RWPE1 (cell line): ENCODE measurements around the gene SLFN13.

Source experiments
- CTCF ChIA-PET: fragments of 350-600 bp; sonication (Branson Sonifier 250); formaldehyde crosslinking; extraction: SDS; loops from one replicate; lab custom pipeline; 2021; lab: Yijun Ruan, JAX
- POLR2A ChIA-PET: fragments of 400-600 bp; formaldehyde crosslinking; extraction: SDS; loops from one replicate; lab custom pipeline; 2020; ENCODE audit warnings: antibody characterized with exemption; ENCODE audit not compliant: low non-redundant PET; lab: Yijun Ruan, JAX
- DNase-seq: peaks from one replicate; pipeline ENCODE4 v3.0.0; 2012; ENCODE audit warnings: low spot score
- H3K27ac ChIP-seq: fragments of 450-650 bp; 2 replicates; pipeline ENCODE4 v1.5.1; 2017
- TF ChIP-seq, protein P1 (sequence below): fragments of 450-650 bp; conservative IDR thresholded peaks from 2 replicates; pipeline ENCODE4 v1.5.1; 2017; ENCODE audit warnings: low read depth, mild to moderate bottlenecking

The SLFN13 gene

DNA sequence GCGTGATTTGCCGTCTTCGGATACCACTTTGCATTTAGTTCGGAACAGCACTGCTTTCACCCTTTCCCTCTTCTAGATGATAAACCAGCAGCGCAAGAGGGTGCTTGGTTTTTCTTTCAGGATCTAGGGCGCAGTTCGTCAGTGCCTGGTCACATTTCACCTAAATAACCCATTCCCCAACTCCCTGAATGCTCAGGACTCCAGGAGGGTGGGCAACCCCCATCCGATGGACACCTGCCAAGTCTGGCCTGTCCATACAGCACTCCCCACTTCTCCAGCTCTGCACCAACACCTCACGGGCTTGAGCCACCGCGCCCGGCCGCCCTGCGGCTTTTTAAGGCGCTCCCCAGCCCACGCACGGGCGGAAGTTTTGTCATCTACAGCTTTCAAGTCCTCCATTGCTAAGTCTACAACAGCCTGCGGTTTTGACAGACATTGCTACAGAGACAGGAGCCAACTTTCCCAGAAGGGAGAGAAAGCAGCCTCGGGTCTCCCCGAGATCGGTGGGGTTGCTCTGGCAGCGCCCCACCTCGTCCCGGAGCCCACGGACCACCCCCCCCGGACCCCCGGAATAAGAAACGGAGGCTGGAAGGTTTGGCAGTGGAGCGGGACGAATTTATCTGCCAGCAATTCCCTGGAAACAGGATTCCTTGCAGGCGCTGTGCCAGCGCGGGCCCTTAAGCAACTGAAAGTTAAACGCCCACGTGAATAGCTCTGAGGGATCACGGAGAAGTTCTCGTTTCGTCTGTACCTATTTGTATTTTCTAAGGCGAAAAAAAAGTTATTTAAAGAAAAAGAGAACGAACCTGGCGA is 38.6 kb upstream of the SLFN13 start:
- TF ChIP-seq, protein P1, sequence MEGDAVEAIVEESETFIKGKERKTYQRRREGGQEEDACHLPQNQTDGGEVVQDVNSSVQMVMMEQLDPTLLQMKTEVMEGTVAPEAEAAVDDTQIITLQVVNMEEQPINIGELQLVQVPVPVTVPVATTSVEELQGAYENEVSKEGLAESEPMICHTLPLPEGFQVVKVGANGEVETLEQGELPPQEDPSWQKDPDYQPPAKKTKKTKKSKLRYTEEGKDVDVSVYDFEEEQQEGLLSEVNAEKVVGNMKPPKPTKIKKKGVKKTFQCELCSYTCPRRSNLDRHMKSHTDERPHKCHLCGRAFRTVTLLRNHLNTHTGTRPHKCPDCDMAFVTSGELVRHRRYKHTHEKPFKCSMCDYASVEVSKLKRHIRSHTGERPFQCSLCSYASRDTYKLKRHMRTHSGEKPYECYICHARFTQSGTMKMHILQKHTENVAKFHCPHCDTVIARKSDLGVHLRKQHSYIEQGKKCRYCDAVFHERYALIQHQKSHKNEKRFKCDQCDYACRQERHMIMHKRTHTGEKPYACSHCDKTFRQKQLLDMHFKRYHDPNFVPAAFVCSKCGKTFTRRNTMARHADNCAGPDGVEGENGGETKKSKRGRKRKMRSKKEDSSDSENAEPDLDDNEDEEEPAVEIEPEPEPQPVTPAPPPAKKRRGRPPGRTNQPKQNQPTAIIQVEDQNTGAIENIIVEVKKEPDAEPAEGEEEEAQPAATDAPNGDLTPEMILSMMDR: no peak
- peak overlapping the region; percentile 64 for H3K27ac ChIP-seq
- POLR2A ChIA-PET: interaction anchor here (0.6 kb wide), 1 partner anchor 67 kb away, joined by 4 read pairs; no protein-coding TSS in a partner anchor
- CTCF ChIA-PET: interaction anchor here (0.6 kb wide), 1 partner anchor 260 kb away, joined by 3 read pairs; no protein-coding TSS in a partner anchor
- DNase-seq: peak; percentile 64

DNA sequence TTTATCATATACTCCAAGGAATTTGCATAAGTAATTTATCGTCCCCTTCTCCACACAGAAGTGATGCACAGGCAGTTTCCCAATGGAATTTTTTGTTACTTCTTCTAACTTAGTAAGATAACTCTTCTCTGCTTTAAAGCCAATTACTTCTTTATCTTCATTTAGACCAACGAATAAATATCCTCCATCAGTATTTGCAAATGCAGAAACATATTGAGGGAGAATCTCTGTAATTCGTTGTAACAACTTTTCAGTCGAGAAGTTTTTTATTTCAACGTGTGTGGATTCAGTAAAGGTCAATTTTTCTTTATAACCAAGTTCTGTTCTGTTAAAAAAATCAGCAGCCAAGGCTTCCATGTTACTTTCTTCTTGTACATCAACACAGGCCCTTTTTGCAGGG is 30.7 kb upstream of the SLFN13 start:
- CTCF ChIA-PET: no interaction called here

DNA sequence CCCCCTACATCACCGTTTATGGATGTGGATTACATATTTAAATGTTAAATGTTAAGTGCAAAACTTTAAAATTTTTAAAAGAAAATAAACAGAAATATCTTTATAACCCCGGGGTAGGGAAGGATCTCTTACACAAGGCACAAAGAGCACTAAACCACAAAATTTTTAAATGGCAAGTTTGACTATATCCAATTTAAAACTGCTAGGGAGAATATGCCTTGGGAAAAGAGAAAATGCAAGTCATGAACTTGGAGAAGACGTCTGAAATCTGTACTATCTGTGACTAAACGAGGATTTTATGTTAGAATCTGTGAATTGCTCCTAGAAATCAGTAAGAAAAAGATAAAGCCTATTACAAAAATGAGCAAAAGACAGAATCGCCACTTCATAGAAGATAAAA is 28.7 kb upstream of the SLFN13 start:
- TF ChIP-seq, protein P1: no peak
- POLR2A ChIA-PET: no interaction called here
- CTCF ChIA-PET: no interaction called here
- no peak overlapping the region for H3K27ac ChIP-seq
- DNase-seq: no peak

More for the DNA sequence above, 30.7 kb upstream of the SLFN13 start:
- TF ChIP-seq, protein P1: no peak
- POLR2A ChIA-PET: no interaction called here
- DNase-seq: no peak
- H3K27ac ChIP-seq: no peak overlapping the region

DNA sequence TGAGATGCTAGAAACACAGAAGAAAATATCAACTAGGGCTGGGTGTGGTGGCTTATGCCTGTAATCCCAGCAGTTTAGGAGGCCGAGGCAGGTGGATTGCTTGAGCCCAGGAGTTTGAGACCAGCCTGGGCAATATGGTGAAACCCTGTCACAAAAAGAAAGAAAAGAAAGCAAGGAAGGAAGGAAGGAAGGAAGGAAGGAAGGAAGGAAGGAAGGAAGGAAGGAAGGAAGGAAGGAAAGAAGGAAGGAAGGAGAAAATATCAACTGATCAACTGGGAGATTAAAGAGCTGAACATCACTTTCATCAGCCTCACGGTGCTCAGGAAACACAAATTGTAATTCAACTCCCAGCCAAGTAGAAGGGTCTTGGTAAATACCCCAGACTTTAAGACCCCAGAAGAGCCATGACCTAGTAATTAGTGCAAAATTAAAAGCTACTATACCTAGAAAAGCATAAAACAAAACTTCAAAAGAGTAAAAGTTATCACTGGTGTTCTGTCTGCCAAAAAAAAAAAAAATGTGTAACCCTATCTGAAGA is 27.8 kb upstream of the SLFN13 start:
- ChIA-PET CTCF (no interaction called here), POLR2A (no interaction called here)
- H3K27ac ChIP-seq: no peak overlapping the region
- DNase-seq: no peak
- TF ChIP-seq, protein P1: no peak

DNA sequence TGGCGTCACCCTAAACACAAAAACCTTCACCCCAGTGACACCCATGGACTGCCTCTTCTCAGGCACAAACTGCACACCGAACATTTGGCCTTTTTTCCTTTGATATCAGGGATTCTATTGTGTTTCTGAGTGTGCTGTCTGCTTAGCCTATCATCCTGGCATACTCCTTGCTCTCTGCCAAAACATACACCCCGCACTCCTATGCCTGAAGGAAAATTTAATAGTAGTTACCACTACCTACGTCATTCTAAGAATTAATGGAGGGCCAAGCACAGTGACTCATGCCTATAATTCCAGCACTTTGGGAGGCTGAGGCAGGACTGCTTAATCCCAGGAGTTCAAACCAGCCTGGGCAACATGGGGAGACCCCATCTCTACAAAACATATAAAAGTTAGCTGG is 19.9 kb upstream of the SLFN13 start:
- no peak for DNase-seq
- CTCF ChIA-PET: no interaction called here
- no peak overlapping the region for H3K27ac ChIP-seq
- TF ChIP-seq, protein P1: no peak
- POLR2A ChIA-PET: no interaction called here

DNA sequence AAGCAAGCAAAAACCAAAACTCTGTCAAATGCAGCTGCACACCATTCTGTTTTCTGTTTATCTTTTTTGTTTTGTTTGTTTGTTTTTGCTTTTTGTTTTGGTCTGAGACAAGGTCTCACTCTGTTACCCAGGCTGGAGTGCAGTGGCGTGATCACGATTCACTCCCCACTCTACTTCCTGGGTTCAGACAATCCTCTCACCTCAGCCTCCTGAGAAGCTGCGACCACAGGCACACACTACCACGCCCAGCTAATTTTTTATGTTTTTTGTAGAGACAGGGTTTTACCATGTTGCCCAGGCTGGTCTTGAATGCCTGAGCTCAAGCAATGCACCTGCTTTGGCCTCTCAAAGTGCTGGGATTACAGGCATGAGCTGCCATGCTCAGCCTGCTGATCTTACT is 19.3 kb upstream of the SLFN13 start:
- H3K27ac ChIP-seq: no peak overlapping the region
- TF ChIP-seq, protein P1: no peak
- CTCF ChIA-PET: interaction anchor here (0.7 kb wide), 1 partner anchor 103 kb away, joined by 3 read pairs; no protein-coding TSS in a partner anchor
- no peak for DNase-seq
- POLR2A ChIA-PET: no interaction called here
